GM21619 (cell line): ENCODE data around the gene DNASE1L3.

Source experiments
- ATAC-seq: cut with Tn5 transposase; IDR thresholded peaks from one replicate; pipeline ENCODE4 v1.9.1; 2021; ENCODE audit not compliant: unreplicated experiment

The DNASE1L3 gene

DNA sequence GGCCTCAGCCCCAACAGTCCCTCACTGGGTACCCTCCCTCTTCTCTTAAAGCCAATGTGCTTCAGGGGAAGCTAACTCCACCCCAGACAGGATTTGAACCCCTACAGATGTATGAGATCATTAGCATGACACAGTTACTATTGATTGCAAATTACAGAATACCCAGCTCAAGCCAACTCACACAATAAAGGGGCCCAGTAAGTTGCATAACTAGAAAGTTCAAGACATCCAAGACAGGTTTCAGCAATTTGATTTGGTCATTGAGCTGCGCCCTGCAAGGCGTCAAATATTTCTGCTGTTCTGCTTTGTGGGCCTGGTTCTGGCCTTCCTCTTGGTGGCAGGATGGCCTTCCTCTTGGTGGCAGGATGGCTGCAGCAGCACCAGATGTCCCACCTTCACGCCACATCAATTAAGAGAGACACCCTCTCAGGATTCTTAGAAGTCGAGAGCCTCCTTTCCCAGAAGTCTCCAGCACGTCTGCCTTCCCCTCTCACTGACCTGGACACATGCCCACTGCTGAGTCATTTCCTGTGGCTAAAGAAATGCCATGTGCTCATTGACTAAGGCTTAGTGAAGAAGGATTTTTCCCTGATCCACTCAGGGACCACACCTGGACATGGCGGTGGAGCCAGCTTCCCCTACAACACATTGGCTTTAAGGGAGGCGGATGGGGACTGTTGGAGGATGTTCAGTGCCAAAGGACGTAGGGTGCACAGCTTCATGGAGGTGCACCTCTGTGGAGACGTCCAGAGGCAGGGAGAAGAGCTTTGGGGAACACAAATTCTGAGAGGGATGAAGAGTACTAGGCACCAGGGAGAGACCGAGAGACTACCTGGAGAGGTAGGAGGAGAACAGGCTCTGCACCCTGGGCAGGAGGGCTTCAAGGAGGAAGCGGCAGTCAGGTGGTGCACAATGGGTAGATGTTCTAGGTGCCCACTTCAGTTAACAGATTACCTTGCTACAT is 49.1 kb downstream of the DNASE1L3 start:
- no peak for ATAC-seq

DNA sequence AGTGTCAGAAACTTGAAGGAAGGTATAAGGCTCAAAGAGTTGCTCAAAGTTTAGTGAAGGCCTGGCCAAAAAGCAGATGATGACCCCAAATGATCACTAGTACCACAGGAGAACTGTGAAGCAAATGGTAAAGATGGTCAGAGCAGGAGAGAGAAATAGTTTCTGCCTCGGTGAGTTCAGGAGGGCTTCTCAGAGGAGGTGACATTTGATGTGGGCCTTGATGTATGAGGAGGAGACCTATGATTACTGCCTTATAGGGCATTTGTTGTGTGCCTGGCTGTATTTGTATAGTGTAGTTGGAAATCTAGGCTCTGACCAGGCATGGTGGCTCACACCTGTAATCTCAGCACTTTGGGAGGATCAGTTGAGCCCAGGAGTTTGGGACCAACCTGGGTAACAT is 50.4 kb downstream of the DNASE1L3 start:
- no peak for ATAC-seq

DNA sequence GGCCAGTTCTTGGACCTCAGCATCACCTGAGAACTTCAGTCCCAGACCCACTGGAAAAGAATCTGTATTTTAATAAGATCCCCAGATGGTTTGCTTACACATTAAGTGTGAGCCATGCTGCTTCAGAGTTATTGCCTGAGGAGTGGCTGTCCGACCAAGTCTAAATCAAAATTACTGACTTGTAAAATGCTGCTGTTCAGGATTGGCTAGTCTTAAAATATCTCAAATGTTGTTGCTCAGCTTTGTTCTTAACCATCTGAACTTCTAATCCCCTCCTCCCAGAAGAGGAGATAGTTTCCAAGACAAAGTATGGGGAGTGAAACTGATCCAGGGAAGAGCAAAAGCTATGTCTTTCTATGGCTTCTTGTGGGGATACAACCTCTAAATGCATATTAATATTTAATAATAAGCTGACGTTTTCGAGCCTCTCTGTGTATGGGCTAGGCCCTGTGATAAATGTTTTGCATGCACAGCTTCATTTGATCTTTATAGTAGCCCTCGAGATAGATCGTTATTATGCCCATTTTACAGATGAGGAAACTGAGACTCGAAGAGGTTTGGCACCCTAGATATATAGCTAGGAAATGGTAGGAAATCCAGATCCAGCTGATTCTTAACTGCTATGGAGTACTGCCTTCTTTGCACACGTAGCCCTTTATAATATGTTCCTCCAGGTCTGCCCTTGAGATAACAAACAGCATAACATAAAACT is 52.2 kb downstream of the DNASE1L3 start:
- ATAC-seq = no peak

DNA sequence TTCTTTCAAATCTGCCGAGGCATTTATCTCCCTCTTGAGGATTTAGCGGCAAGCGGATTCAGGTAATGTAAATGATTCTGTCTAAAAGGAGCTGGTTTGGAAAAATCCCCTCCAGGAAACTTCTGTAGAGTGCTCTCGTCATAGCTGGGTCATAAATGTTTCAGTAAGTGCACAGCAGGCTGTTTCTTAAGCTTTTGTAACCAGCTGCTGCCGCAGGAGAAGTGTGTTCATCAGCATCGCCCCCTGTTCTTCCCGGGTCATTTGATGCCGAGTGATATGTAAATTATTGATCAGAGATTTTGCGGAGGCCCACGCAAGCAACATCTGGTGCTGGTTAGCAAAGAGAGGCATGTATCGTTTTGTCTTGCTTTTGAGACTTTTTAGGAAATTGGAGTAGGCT is 53.1 kb downstream of the DNASE1L3 start:
- ATAC-seq = no peak

DNA sequence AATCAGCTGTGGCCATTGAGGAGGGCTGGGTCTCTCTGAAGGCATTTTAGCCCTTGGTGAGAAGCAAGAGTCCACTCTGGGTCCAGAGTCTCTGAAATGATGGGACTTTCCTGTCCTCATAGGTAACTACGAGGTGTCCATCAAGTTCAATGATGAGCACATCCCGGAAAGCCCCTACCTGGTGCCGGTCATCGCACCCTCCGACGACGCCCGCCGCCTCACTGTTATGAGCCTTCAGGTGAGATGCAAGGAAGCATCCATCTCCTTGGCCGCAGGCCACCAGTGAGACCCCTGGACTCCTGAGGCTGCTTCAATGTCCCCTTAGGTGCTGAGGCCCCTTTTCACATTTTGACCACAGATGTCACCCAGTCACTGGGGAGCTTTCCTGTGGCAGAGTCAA is 54.9 kb downstream of the DNASE1L3 start:
- ATAC-seq = no peak

DNA sequence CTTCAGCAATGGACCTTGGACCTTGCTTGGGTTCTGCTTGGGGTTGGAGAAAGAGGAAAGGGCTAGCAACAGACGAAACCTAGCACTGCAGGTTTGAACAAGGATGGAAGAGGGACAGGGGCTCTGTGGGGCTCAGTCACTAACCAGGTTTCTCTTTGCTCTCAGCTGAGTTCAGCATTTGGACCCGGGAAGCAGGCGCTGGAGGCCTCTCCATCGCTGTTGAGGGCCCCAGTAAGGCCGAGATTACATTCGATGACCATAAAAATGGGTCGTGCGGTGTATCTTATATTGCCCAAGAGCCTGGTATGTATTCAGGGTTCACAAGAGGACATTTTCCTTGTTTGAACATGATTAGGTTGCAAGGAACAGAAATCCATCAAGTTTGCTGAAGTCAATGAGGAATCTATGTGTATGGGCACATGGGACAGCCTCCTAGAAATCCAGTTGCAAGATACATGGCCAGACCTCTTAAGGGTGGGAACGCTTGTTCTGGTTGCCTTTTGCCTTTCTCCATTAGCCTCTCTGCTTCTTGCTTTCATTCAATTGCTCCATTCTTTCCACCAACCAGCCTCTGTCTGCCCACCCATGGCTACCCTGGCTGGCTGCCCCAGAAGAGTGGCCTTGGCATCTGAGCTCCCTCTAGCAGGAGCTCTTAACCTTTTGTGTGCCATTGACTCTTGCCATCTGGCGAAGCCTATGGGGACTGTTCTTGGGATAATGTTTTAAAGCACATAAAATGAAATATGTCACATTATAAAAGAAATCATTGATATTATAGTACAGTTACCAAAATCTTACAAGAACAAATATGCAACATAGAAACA is 55.9 kb downstream of the DNASE1L3 start:
- ATAC-seq = no peak

DNA sequence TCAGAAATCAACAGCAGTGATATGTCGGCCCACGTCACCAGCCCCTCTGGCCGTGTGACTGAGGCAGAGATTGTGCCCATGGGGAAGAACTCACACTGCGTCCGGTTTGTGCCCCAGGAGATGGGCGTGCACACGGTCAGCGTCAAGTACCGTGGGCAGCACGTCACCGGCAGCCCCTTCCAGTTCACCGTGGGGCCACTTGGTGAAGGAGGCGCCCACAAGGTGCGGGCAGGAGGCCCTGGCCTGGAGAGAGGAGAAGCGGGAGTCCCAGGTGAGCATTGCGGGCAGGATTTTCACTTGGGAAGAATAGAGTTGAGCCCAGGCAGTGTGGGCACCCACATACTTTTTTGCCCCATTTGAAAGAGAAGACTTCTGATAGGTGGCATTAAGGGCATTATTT is 57.4 kb downstream of the DNASE1L3 start:
- ATAC-seq = no peak

DNA sequence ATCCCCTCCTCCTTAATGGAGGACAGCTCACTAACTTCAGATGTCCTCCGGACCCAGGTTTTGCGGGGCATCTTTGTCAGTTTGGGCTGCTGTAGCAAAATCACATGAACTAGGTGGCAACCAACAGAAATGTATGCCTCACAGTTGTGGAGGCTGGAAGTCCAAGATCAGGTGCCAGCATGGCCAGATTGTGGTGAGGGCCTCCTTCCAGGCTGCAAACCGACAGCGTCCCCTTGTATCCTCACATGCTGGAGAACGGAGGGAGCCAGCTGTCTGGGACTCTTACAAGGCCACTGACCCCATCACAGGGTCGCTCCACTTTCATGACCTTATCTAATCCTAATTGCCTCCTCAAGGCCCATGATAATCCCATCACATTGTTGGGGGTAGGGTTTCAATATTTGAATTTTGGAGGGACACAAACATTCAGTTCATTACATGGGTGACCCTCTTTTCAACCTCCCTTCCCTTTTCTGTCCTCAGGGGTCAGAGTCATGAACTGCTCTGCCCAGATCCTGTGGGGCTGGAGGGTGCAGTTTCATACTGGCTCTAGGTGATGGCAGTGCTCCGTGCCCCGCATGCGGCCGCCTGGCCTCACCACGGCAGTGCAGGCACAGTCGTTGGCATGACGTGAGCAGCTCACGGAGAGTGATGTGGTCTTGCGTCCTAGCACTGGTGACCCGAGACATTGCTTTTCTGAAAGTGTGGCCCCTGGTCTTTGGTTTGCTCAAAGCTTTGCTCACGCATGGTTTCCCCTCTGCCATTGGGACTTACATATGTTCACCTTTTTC is 58.4 kb downstream of the DNASE1L3 start:
- no peak for ATAC-seq

DNA sequence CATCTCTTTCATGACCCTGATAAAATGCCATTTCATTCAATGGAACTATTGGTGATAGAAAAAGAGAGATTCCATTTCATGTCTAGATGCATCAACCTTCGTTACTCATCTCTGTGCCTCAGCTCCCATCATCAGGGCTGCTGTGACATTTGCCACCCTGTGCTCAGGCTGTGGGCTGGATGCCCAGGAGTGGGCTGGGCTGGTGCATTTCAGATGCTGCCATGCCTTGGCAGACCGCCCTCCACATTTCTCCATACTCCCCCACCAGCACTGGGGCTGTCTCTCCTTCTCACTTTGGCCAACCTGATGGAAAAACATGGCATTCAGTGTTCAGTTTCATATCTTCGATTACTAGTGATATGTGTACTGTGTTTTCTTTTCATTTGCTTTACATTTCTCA is 59.1 kb downstream of the DNASE1L3 start:
- no peak for ATAC-seq

DNA sequence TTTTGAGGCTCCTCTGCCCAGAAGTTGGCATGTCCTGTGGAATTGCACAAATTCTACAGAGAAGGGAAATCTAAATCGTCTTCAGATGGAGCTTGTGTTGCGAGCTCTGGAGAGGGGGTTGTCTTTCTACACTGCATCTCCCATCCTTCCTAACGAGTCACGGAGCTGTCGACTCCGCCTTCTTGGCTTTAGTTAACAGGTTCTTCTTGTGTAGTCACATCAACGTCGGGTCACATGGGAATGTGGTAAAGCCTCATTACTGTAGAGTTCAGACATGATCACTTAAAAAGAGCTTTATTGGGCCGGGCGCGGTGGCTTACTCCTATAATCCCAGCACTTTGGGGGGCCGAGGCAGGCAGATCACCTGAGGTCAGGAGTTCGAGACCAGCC is 60.0 kb downstream of the DNASE1L3 start:
- no peak for ATAC-seq

DNA sequence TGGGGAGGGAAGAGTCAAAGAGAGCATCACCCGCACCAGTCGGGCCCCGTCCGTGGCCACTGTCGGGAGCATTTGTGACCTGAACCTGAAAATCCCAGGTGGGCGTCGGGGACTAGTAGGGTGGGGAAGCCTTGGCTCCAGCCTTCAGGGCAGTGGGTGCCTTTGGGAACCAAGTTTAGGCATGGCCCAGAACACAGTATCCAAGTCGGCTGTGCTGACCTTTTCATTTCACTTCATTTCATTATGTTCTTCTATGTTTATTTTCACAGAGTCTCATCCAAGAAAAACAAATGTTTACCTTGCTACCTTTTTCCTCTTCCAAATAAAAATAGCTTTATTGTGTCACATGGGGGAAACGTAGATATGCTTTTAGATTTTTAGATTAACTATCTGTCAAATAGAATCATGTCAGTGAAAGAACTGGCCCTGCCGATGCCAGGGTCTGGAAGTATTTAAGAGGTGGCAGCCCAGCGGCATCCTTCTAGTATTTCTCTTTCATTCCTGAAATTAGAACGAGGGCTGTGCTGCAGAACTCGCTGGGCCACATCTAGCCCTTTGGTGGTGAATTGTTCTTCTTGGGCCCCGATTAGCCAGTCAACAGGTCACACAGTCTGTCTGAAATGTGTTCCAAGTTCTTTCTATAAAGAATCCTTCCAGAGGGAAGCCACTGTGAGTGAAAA is 60.5 kb downstream of the DNASE1L3 start:
- no peak for ATAC-seq

DNA sequence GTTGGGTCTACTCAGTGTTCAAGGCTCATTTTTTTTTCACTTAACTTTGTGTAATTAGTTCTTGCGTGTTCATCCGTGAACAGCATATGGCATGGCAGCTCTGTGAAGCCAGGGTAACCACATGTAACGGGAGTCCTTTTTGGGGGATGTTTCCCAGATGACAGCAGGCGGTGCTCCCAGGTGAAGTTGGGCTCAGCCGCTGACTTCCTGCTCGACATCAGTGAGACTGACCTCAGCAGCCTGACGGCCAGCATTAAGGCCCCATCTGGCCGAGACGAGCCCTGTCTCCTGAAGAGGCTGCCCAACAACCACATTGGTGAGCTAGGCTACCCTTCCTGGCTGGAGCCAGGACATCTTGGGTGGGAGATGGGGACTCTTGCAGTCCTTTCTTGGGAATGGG is 62.7 kb downstream of the DNASE1L3 start:
- ATAC-seq = no peak

DNA sequence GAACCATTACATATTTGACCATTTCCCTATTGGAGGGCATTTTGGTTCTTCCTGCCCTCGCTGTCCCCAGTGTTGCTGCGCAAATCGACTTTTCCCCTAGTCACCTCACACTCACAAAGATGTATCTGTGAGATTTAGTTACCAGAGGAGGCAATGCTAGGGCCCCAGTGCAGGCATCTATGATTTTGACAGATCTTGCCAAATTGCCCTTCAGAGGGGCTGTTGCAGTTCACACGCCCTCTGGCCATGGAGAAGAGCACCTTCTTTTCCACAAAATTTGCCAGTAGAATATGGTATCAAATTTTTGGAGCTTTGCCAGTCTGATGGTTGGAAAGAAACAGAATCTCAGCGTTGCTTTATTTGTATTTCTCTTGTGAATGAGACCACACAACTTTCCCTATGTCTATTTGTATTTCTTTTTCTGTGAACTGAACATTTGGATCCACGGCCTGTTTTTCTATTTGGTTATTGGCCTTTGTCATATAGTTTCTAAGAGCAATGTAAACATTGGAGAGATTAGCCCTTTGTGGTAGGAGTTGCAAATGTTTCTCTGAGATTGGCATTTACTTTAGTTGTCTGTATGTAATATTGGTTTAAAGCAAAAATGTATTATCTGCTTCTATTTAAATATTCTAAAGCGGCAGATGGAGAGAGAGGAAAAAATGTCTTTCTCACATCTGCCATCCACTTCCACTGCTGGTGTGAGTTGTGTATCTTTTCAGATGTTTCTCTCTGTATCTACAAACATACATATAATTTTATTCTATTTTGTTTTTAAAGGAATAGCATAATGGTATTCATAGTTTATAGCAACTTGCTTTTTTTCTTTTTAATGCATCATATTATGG is 66.1 kb downstream of the DNASE1L3 start:
- ATAC-seq = no peak

DNA sequence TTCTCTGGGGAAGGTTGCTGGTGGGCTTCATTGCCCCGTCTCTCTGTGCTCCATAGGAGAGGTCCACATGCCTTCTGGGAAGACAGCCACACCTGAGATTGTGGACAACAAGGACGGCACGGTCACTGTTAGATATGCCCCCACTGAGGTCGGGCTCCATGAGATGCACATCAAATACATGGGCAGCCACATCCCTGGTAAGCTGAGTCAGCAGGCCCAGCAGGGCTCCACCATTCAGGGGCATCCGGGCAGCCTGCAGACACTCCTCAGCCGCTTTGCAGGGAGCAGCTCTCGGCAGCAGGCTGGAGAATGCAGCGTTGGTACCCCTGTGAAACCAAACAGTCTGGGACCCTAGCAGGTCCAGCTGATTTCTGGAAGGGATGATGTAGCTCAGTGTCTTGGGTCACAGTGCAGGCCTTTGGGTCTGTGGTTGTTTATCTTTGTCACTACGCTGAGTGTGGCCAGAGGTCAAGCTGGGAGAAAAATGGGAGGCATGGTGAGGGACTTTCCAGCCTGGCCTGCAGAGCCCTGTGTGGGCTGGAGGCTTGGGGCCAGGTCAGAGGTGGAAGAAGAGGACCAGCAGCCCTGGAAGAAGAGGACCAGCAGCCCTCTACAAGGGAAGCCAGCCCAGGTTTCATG is 67.2 kb downstream of the DNASE1L3 start:
- no peak for ATAC-seq
